Adrenal gland (tissue), 12 donors: Measurements from ENCODE around the gene NTRK1. TPM values are rescaled to one million over a fixed set of nuclear protein-coding genes. Genes with fewer than 3 reads are reported as not detected.

Experiments
- DNase-seq, 7 donors: peaks; one replicate each; pipeline ENCODE4 v3.0.0-alpha.2; 2019 to 2020
- H3K27ac ChIP-seq, 5 donors: fragments of 200-600 bp; sonication (generic) in 4 of 5; 1 replicate in 3 of 5; 2 replicates in 2 of 5; pipeline versions ENCODE4 v1.5.1 to v1.8.0; 2016 to 2020; ENCODE audit warnings: mild to moderate bottlenecking in 1 of 5
- H3K27me3 ChIP-seq: fragments of 200-600 bp; 2 replicates; pipeline ENCODE4 v1.8.0; 2021
- H3K36me3 ChIP-seq, 2 donors: fragments of 200-600 bp; replicated peaks in 1 of 2; 1 replicate in 1 of 2; 2 replicates in 1 of 2; pipeline versions ENCODE4 v1.5.1 to v1.8.0; 2018 to 2022
- H3K4me1 ChIP-seq, 2 donors: fragments of 200-600 bp; replicated peaks in 1 of 2; 1 replicate in 1 of 2; 2 replicates in 1 of 2; pipeline versions ENCODE4 v1.5.1 to v1.8.0; 2018 to 2021
- H3K4me3 ChIP-seq, 4 donors: fragments of 200-600 bp; sonication (generic) in 3 of 4; one replicate each; pipeline ENCODE4 v1.5.1; 2016 to 2018
- H3K9me3 ChIP-seq, 3 donors: fragments of 200-600 bp; sonication (generic) in 1 of 3; replicated peaks in 1 of 3; 1 replicate in 2 of 3; 2 replicates in 1 of 3; pipeline versions ENCODE4 v1.5.1 to v1.8.0; 2016 to 2021
- CTCF ChIP-seq, 6 experiments: fragments of 450-650 bp in 4 of 6; fragments of 200-600 bp in 2 of 6; sonication (generic) in 1 of 6; IDR thresholded peaks; 1 replicate in 5 of 6; 2 replicates in 1 of 6; pipeline versions ENCODE4 v1.5.1 to v1.8.0; 2016 to 2021; ENCODE audit warnings: antibody characterized with exemption in 6 of 6, mild to moderate bottlenecking in 2 of 6, moderate library complexity in 1 of 6
- POLR2A ChIP-seq, 2 donors: fragments of 450-650 bp; IDR thresholded peaks; one replicate each; pipeline ENCODE4 v1.6.1; 2017; ENCODE audit warnings: antibody characterized with exemption in 2 of 2, mild to moderate bottlenecking in 2 of 2, moderate library complexity in 1 of 2
- WGBS, 4 donors: extraction: QIAGEN DNeasy Blood & Tissue Kit in 2 of 4; methylation state at CpG; one replicate each; pipeline versions ENCODE4 v1.1.5 to v1.1.7; 2013 to 2017; 5-methylcytosine and 5-hydroxymethylcytosine counted together
- intact Hi-C, 2 donors: fragments of 100-400 bp; cut with DNase I; formaldehyde crosslinking; loops; one replicate each; pipeline versions ENCODE4 v1.14.1 to v1.15.0; 2022 to 2023
- polyA plus RNA-seq, 3 donors: library from polyadenylated mRNA; stranded (reverse); fragments of 200-250 nt in 2 of 3; fragments of 350-450 nt in 1 of 3; fragmentation: Illumina TruSeq in 1 of 3; extraction: RNeasy Lipid Tissue Mini Kit (QIAGEN cat#74804) in 1 of 3; gene quantifications; one replicate each; pipeline ENCODE4 v1.2.3, GENCODE V29; 2013 to 2014
- total RNA-seq, 9 donors: library from RNA; depleted of rRNA in 4 of 9; stranded (reverse); fragments of >200 nt in 4 of 9; fragments of 120-200 nt in 1 of 9; fragmentation: NEBNext Ultra II Directional in 1 of 9; extraction: Animal tissue kit (Norgen Biotek cat#: 25700) in 1 of 9; gene quantifications; one replicate each; pipeline versions ENCODE4 v1.1.0 to v1.2.4, GENCODE V29; 2013 to 2023
- donor health status: healthy with polysubstance abuse.
- donor health status: Bipolar disorder and iron deficiency.
- donor health status: DM: yes; HTN: yes; CAD: no.
- donor health status: DM: no; HTN: no; CAD: no.
- donor health status: DM: no; HTN: no; CAD: no.
- donor health status: DM: yes; HTN: yes; CAD: no.

The NTRK1 gene
- total and polyA plus RNA-seq, 12 donors: 0.26 to 22.6 (median 5.7) TPM; not detected in 1

- intact Hi-C loops: no loop called here
- Histone ChIP-seq H3K9me3 (no peaks in the 10 kb centered on the region), H3K4me1 (peaks cover 0 to 21% of the 10 kb centered on the region in 2 donors), H3K27ac (peak overlapping the region in 1 of 5 donors; percentile 90), H3K4me3 (no peak overlapping the region), H3K27me3 (no peaks in the 10 kb centered on the region), H3K36me3 (no peaks in the 10 kb centered on the region)
- no peak for DNase-seq
- 45 to 65% (median 56%) methylated on average over 6 of the region's 6 CpGs for WGBS, 4 donors
- TF ChIP-seq POLR2A (IDR thresholded peaks at IDR 0.05): no peak
- no peak for TF ChIP-seq CTCF (IDR thresholded peaks at IDR 0.05)
Measured at GRCh38 chr1:156900896-156901589, 40.4 kb downstream of the NTRK1 start.

- H3K4me1 ChIP-seq: peaks cover 0 to 16% of the 10 kb centered on the region in 2 donors
- intact Hi-C loops: no loop called here
- no peaks in the 10 kb centered on the region for H3K9me3 ChIP-seq
- no peaks in the 10 kb centered on the region for H3K27me3 ChIP-seq
- 82 to 88% (median 85%) methylated on average over 4 of the region's 4 CpGs for WGBS, 4 donors
- TF ChIP-seq CTCF (IDR thresholded peaks at IDR 0.05) (no peak), POLR2A (IDR thresholded peaks at IDR 0.05) (no peak)
- no peaks in the 10 kb centered on the region for H3K36me3 ChIP-seq
- H3K4me3 ChIP-seq: no peak overlapping the region
- DNase-seq: no peak
- peak overlapping the region in 1 of 5 donors; percentile 90 for H3K27ac ChIP-seq
Measured at GRCh38 chr1:156901590-156901900, 40.9 kb downstream of the NTRK1 start.

GRCh38 chr1:156901966-156902915, 41.6 kb downstream of the NTRK1 start:
- Histone ChIP-seq H3K9me3 (no peaks in the 10 kb centered on the region), H3K36me3 (no peaks in the 10 kb centered on the region), H3K27me3 (no peaks in the 10 kb centered on the region), H3K4me1 (peaks cover 0 to 15% of the 10 kb centered on the region in 2 donors), H3K27ac (peak overlapping the region in 2 of 5 donors; percentile 26 to 90), H3K4me3 (no peak overlapping the region)
- TF ChIP-seq CTCF (IDR thresholded peaks at IDR 0.05) (no peak), POLR2A (IDR thresholded peaks at IDR 0.05) (no peak)
- intact Hi-C loops: no loop called here
- no peak for DNase-seq
- WGBS, 4 donors: 55 to 66% (median 60%) methylated on average over 22 of the region's 23 CpGs

GRCh38 chr1:156903328-156904091, 42.8 kb downstream of the NTRK1 start:
- TF ChIP-seq POLR2A (IDR thresholded peaks at IDR 0.05): no peak
- TF ChIP-seq CTCF (IDR thresholded peaks at IDR 0.05): no peak
- H3K27ac ChIP-seq: peak overlapping the region in 2 of 5 donors; percentile 26 to 90
- H3K36me3 ChIP-seq: no peaks in the 10 kb centered on the region
- H3K4me3 ChIP-seq: no peak overlapping the region
- DNase-seq: no peak
- intact Hi-C loops: no loop called here
- H3K9me3 ChIP-seq: no peaks in the 10 kb centered on the region
- peaks cover 0 to 12% of the 10 kb centered on the region in 2 donors for H3K4me1 ChIP-seq
- no peaks in the 10 kb centered on the region for H3K27me3 ChIP-seq
- 74 to 80% (median 77%) methylated on average over 15 of the region's 15 CpGs for WGBS, 4 donors
